Activated T-cell treated with anti-CD3 and anti-CD28 coated beads, Interleukin-2, amount 50 U/mL, for 72 hours (primary cell): ENCODE data around the gene PARD3B. TPM values are rescaled to one million over a fixed set of nuclear protein-coding genes. Genes with fewer than 3 reads are reported as not detected.

ENCODE experiments used
- ATAC-seq, 2 donors: fragments of 150-1000 bp; cut with Tn5 transposase; replicated peaks in 1 of 2; 2 replicates each; pipeline ENCODE4 v1.10.0; 2021; ENCODE audit warnings: moderate library complexity in 2 of 2, mild to moderate bottlenecking in 1 of 2
- DNase-seq, 2 donors: peaks; one replicate each; pipeline ENCODE4 v3.0.0; 2021 to 2022; ENCODE audit warnings: mixed read lengths in 1 of 2
- H3K27ac Mint-ChIP-seq: one replicate; pipeline ENCODE4 v1.8.0; 2022; ENCODE audit warnings: mild to moderate bottlenecking, moderate library complexity, mixed read lengths
- H3K27me3 Mint-ChIP-seq: one replicate; pipeline ENCODE4 v1.8.0; 2022; ENCODE audit warnings: low read depth, mixed read lengths
- H3K36me3 Mint-ChIP-seq, 2 donors: one replicate each; pipeline ENCODE4 v1.8.0; 2022; ENCODE audit warnings: mixed read lengths in 2 of 2, mild to moderate bottlenecking in 1 of 2; ENCODE audit not compliant: insufficient read depth in 2 of 2
- H3K4me1 Mint-ChIP-seq: one replicate; pipeline ENCODE4 v1.8.0; 2022; ENCODE audit warnings: low read depth, mixed read lengths
- H3K4me3 Mint-ChIP-seq, 2 donors: one replicate each; pipeline ENCODE4 v1.8.0; 2022; ENCODE audit warnings: mild to moderate bottlenecking in 2 of 2, mixed read lengths in 2 of 2, moderate library complexity in 2 of 2
- H3K9me3 Mint-ChIP-seq, 2 donors: one replicate each; pipeline ENCODE4 v1.8.0; 2022; ENCODE audit warnings: mixed read lengths in 2 of 2
- total RNA-seq, 2 donors: library from RNA; stranded (reverse); gene quantifications; one replicate each; pipeline ENCODE4 v1.2.3, GENCODE V29; 2022

Gene PARD3B
- total RNA-seq, 2 donors from 2014 or later: 0.74 to 0.96 TPM

DNA sequence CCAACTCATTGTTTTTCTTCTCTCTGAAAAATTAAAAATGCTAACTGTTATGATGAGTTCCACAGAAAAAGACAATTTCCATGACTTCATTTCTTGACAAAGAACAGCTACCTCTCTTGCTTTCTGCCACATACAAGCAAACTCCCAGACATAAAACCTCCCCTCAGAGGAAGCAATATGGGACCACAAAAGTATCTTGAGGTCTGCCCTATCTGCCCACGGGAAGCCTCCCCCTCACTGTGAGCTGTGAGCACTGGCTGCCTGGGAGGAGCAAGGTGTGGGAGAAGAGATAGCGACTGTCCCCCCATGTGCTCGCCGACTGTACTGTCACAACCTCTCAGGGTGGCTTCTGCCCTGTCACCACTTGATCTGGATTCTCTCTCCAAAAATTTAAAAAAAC is 1067.4 kb downstream of the PARD3B start:
- no peak overlapping the region for H3K27ac Mint-ChIP-seq
- peak overlapping the region; percentile 31 to 61 for H3K4me3 Mint-ChIP-seq
- H3K27me3 Mint-ChIP-seq: peaks cover 21% of the 10 kb centered on the region
- no peaks in the 10 kb centered on the region for H3K9me3 Mint-ChIP-seq
- peaks cover 50% of the 10 kb centered on the region for H3K4me1 Mint-ChIP-seq
- ATAC-seq (peak; percentile 89 to 94), DNase-seq (peak; percentile 55 to 74)
- peaks cover 0 to 3% of the 10 kb centered on the region in 2 donors for H3K36me3 Mint-ChIP-seq

DNA sequence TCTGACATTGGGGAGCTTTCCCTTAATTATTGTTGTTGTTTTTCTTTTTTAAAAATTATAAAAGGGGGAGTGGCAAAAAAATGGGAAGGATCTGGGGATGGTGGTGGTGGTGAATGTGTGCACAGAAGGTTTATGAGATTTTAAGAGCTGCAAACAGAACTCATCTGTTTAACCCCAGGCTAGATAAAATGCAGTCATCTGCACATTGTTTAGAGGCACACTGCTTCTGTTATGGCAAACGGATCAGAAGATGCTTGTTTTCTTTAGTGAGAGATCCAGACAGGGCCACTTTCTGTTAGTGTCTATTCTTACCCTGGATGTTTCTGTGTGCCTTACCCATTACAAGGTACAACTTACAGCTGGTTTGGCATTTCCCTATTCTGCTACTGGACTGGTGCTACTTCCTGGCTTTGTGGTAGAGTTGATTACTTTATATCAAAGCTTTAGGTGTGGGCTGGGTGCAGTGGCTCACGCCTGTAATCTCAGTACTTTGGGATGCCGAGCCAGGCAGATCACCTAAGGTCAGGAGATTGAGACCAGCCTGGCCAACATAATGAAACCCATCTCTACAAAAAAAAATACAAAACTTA is 1068.8 kb downstream of the PARD3B start:
- Mint-ChIP-seq H3K36me3 (peaks cover 0 to 3% of the 10 kb centered on the region in 2 donors), H3K4me3 (no peak overlapping the region), H3K27me3 (peaks cover 22% of the 10 kb centered on the region), H3K27ac (no peak overlapping the region), H3K9me3 (no peaks in the 10 kb centered on the region), H3K4me1 (peaks cover 53% of the 10 kb centered on the region)
- ATAC-seq (peak in 1 of 2 donors; percentile 17), DNase-seq (no peak)

- Mint-ChIP-seq H3K4me3 (no peak overlapping the region), H3K36me3 (peaks cover 0 to 3% of the 10 kb centered on the region in 2 donors), H3K27me3 (peaks cover 18% of the 10 kb centered on the region), H3K9me3 (no peaks in the 10 kb centered on the region), H3K27ac (no peak overlapping the region), H3K4me1 (peaks cover 56% of the 10 kb centered on the region)
- no peak for ATAC-seq
- DNase-seq: no peak
These were observed 1069.7 kb downstream of the PARD3B start for GRCh38 chr2:205614965-205615364.

DNA sequence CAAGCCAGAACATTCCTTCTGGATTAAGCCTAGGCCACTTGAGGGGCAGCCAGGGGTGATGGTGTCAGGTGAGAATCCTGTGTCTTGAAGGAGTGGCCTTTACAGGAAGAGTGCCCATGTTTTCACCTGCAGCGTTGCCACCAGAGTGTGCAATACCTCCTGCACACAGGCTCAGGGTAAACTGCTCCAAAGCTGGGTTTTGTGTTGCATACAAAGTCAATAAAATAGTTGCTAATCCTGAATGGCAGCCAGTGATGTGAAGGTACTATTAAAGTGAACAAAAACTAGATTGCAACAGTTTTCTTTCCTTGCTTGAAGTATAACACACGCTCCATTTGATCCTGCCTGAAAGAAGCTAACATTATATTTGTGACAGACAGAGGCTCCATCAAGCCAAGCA is 1072.6 kb downstream of the PARD3B start:
- H3K27me3 Mint-ChIP-seq: peaks cover 7% of the 10 kb centered on the region
- H3K4me1 Mint-ChIP-seq: peaks cover 28% of the 10 kb centered on the region
- H3K36me3 Mint-ChIP-seq: no peaks in the 10 kb centered on the region
- no peak for ATAC-seq
- no peak for DNase-seq
- H3K9me3 Mint-ChIP-seq: no peaks in the 10 kb centered on the region
- H3K4me3 Mint-ChIP-seq: no peak overlapping the region
- H3K27ac Mint-ChIP-seq: no peak overlapping the region

DNA sequence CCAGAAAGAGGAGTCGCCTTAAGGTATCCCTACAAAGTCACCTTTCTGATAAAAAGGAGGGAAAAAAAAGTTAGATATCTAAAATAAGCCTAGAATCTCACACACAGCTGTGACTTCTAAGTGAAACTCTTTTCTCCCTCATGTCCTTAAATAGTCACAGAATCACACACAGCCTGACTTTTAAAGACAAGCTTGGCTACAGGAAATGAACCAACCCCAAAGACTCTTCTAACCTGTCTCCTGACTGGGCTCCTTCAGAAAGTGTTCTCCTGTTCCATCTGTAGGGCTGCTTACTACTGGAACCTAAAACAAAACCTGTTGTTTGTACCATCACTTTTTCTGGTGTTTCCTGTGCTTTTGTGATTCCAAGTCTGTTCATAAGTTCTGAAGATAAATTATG is 1074.3 kb downstream of the PARD3B start:
- no peaks in the 10 kb centered on the region for H3K36me3 Mint-ChIP-seq
- H3K9me3 Mint-ChIP-seq: no peaks in the 10 kb centered on the region
- no peak for DNase-seq
- H3K4me1 Mint-ChIP-seq: peaks cover 12% of the 10 kb centered on the region
- H3K27me3 Mint-ChIP-seq: peaks cover 7% of the 10 kb centered on the region
- ATAC-seq: no peak
- H3K4me3 Mint-ChIP-seq: no peak overlapping the region
- no peak overlapping the region for H3K27ac Mint-ChIP-seq

DNA sequence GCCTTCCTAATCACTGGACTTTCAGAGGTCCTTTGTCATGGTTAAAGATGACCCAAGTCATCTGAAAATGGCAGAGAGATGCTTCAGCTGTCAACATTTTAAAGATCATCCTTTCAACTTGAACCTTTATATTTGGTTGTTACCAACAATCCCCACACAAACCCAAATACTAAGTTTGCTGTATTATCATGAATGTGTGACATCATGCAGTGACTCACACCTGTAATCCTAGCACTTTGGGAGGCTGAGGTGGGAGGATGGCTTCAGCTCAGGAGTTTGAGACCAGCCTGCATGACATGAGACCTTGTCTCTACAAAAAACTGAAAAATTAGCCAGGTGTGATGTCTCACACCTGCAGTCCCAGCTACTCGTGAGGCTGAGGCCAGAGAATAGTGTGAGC is 1081.8 kb downstream of the PARD3B start:
- DNase-seq (no peak), ATAC-seq (peak; percentile 31 to 50)
- peaks cover 4% of the 10 kb centered on the region for H3K4me1 Mint-ChIP-seq
- no peaks in the 10 kb centered on the region for H3K9me3 Mint-ChIP-seq
- no peak overlapping the region for H3K27ac Mint-ChIP-seq
- no peak overlapping the region for H3K4me3 Mint-ChIP-seq
- peaks cover 8% of the 10 kb centered on the region for H3K27me3 Mint-ChIP-seq
- H3K36me3 Mint-ChIP-seq: no peaks in the 10 kb centered on the region

- Mint-ChIP-seq H3K4me1 (peaks cover 4% of the 10 kb centered on the region), H3K27me3 (peaks cover 8% of the 10 kb centered on the region), H3K9me3 (no peaks in the 10 kb centered on the region), H3K4me3 (no peak overlapping the region), H3K36me3 (no peaks in the 10 kb centered on the region), H3K27ac (no peak overlapping the region)
- DNase-seq (no peak), ATAC-seq (no peak)
These were observed 1083.1 kb downstream of the PARD3B start for GRCh38 chr2:205628422-205628821.

DNA sequence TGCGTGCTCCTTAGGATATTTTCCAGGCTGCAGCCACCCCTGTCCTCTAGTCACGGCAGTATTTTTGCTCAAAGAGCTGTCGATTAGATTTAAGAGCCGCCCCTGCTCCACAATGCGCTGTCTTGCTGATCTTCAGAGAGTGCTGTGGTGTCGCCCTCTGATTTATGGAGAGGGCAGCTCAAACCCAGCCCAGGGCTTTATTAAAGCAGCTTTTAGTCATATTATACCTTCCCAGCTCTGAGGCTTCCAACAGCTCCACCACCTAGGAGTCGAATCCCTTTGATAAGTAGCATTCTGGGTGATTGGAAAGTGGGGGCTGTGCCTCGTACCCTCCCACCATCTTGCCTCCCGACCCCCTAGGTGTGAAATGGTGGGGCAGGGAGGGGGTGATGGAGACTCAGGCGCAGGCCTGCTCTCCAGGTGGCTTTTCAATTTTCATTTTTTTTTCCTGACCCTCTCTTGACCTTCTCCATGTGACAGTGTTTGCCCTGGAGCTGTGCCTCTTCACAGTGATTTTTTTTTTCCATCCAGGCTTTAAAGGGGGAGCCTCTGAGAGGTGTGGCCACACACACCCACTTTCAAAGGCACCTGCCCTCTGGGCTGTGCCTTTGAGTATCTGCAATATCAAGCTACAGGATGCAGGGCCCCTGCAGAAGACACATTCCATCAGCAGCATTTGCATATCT is 1084.0 kb downstream of the PARD3B start:
- Mint-ChIP-seq H3K27ac (no peak overlapping the region), H3K27me3 (peaks cover 8% of the 10 kb centered on the region), H3K36me3 (no peaks in the 10 kb centered on the region), H3K9me3 (no peaks in the 10 kb centered on the region), H3K4me3 (no peak overlapping the region), H3K4me1 (peaks cover 4% of the 10 kb centered on the region)
- ATAC-seq (no peak), DNase-seq (no peak)

DNA sequence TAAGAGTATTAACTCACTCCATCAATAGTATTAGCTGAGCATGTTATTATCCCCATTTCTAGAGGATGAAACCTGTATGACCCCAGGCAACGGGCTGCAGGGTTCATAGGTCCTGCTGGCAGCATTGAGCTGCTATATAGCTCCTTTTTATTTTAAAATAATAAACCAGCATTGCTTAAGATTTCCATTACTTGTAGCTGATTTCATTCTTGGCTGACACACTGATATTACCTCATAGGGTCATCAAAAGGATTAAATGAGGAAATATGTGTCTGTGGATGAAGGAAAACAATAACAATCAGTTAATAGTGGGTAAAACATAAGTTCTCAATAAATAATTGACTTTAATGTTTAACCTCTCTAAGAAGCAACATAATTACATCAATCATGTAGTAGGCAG is 1088.7 kb downstream of the PARD3B start:
- Mint-ChIP-seq H3K4me3 (no peak overlapping the region), H3K36me3 (no peaks in the 10 kb centered on the region), H3K27me3 (no peaks in the 10 kb centered on the region), H3K4me1 (peaks cover 16% of the 10 kb centered on the region), H3K27ac (no peak overlapping the region), H3K9me3 (no peaks in the 10 kb centered on the region)
- ATAC-seq (no peak), DNase-seq (no peak)

DNA sequence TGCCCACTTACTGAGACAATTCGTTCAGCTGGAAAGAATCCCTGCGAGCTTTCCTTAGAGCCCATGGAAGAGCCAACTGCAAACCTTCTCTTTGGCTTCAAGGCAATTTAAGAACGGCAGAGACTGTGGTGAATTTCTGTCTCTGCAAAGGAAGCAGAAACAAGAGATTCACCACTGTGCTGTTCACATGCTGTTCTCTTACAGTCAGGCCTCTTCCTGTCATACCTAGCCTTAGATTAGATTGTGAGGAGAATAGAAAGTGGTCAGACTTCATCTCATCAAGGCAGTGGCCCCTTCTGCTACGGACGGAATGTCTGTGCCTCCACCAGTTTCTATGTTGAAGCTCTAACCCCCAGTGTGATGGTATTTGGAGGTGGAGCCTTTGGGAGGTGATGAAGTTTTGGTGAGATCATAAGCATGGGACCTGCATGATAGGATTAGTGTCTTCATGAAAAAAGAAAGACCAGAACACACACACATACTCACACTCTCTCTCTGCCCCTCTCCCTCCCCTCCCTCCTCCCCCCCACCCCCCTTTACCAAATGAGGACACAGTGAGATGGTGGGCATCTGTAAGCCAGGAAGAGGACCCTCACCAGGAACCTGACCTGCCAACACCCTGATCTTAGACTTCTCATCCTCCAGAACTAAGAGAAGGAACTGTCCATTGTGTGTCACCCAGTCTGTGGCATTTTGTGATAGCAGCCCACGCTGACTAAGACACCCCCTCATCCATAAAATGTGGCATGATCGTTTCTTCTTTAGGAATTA is 1091.5 kb downstream of the PARD3B start:
- Mint-ChIP-seq H3K27me3 (no peaks in the 10 kb centered on the region), H3K4me3 (no peak overlapping the region), H3K4me1 (peaks cover 21% of the 10 kb centered on the region), H3K9me3 (peaks cover 0 to 4% of the 10 kb centered on the region in 2 donors), H3K36me3 (peaks cover 0 to 1% of the 10 kb centered on the region in 2 donors), H3K27ac (no peak overlapping the region)
- DNase-seq (peak in 1 of 2 donors; percentile 8), ATAC-seq (peak; percentile 56 to 59)

DNA sequence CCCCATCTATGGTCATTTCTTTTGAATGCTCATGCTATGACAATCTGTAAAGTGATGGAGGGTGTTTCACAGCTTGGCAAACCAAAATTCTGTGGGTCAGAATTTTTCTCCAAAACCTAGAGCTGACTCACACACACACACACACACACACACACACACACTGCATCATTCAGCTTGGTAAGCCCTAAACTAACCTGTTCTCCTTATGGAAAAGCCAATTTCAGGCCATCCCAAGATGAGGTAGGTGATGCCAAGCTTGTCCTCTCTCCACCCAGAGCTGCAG is 1092.0 kb downstream of the PARD3B start:
- peak overlapping the region in 1 of 2 donors; percentile 53 for H3K4me3 Mint-ChIP-seq
- peaks cover 0 to 4% of the 10 kb centered on the region in 2 donors for H3K9me3 Mint-ChIP-seq

DNA sequence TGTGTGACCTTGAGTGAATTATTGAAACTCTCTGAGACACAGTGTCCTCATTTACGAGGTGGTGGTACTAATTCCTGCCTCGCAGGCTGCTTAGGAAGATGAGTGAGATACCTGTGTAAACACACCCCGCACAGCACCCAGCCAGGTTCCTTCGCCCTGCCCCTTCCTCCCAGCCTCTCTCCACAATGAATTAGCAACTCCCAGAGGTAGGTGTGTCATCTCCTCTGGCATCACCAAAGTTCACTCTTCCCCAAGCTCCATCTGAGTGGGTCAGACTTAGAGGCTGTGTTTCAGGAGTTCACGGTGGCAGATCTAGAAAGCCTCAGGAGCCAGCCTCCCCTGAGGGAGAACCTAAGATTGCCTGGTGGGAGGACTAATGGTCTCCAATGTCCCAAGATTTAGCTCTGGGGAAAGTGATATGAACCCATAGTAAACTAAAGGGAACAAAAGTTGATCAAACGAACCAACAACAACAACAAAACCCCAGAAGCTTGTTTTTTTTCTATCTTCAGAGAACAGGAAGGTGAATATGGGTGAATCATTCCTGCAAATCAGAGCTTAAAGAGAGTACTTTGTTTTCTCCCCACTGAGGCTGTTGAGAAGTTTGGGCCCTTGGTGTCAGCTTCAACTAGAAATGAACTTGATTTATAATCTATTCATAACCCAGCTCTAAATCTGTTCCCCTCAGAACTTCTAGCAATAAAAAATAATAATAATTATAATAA is 1092.7 kb downstream of the PARD3B start:
- H3K27me3 Mint-ChIP-seq: peaks cover 2% of the 10 kb centered on the region
- peaks cover 0 to 1% of the 10 kb centered on the region in 2 donors for H3K36me3 Mint-ChIP-seq
- H3K4me3 Mint-ChIP-seq: peak overlapping the region in 1 of 2 donors; percentile 53
- H3K27ac Mint-ChIP-seq: no peak overlapping the region
- peaks cover 21% of the 10 kb centered on the region for H3K4me1 Mint-ChIP-seq
- H3K9me3 Mint-ChIP-seq: peaks cover 0 to 4% of the 10 kb centered on the region in 2 donors
- DNase-seq (no peak), ATAC-seq (peak; percentile 24 to 37)

More for the DNA sequence above, 1092.0 kb downstream of the PARD3B start:
- Mint-ChIP-seq H3K4me1 (peaks cover 21% of the 10 kb centered on the region), H3K27ac (no peak overlapping the region), H3K36me3 (peaks cover 0 to 1% of the 10 kb centered on the region in 2 donors), H3K27me3 (no peaks in the 10 kb centered on the region)
- no peak for DNase-seq
- ATAC-seq: peak in 1 of 2 donors; percentile 55

DNA sequence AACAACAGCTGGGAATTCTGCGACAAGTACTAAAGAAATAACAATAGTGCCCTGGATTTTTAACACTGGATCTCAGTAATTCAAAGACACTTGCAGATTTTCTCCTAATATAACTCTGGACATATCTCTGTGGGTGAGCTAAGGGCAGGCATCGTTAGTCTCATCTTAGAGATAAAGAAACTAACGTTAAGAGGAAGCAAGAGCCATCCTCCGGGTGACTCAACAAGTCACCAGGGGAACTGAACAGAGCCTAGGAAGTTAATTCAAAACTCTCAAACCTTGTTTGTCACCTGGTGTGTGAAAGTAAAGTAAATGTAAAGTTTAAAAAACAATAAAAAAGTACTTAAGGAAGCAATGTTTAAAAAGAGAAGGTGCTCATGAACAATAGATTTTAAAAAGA is 1095.4 kb downstream of the PARD3B start:
- H3K9me3 Mint-ChIP-seq: peaks cover 0 to 4% of the 10 kb centered on the region in 2 donors
- peaks cover 0 to 1% of the 10 kb centered on the region in 2 donors for H3K36me3 Mint-ChIP-seq
- H3K27me3 Mint-ChIP-seq: peaks cover 19% of the 10 kb centered on the region
- H3K4me1 Mint-ChIP-seq: peaks cover 21% of the 10 kb centered on the region
- no peak overlapping the region for H3K4me3 Mint-ChIP-seq
- H3K27ac Mint-ChIP-seq: no peak overlapping the region
- no peak for ATAC-seq
- no peak for DNase-seq
